NCI-H1436 treated with DMSO at 0.1 percent for 48 hours (cell line): ENCODE measurements around the gene CRYBA2.

ENCODE experiments used
- DNase-seq: peaks from one replicate; lab custom pipeline; 2025; lab: John Stamatoyannopoulos, UW

The CRYBA2 gene

DNA sequence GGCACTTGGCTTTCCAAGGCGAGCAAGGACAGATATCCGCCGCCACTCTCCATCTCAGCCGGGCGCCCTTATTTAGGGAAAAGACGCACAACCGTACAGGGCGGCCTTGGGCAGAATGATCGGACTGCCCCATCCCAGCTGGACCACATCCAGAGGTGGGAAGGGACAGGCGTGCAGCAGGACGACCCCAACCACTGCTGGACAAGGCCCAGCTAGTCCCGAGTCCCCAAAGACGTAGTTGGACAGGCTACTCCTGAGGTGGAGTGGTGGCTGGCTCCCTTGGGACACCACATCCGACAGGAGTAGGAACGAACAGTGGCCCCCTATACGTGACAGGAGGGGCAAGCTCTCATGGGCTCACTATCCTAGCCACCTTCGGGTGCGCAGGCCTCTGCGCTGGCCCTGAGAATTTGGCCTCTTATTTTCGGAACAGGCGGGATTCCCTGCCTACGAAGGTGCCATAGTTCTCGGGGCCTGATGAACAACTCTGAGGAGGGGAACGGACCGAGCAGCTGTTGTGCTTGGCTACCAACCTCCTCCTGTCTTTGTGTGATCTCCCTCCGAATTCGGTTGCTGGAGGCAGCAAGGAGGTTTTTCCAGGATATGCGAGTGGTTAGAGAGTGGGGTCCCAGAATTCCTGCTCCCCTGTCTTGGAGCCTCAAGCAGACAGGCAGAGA, 10.5 kb downstream of the CRYBA2 start:
- DNase-seq: no peak

GRCh38 chr2:218981881-218982585, 11.2 kb downstream of the CRYBA2 start:
- DNase-seq: no peak

DNA sequence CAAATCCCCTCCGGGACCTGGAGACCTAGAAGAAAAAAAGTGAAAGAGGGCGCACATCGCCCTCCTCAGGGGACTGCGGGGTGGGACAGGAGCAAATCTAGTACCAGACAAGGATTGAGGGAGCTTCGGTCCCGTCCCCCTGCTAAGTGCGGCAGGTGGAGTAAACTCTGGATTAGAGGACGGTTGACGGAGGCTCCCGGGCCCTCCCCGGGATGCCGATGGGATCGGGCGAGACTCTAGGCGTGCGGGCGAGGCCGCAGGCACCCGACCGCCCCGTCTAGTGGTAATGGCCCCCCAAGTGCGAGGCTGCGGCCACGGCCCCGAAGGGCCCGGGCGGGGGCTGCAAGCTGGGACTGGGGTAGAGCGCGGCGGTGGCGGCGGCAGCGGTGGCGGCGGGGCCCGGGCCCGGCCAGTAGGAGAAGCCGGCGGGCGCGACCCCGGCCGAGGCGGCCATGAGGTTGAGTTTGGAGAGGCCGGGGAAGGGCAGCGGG, 11.8 kb downstream of the CRYBA2 start:
- DNase-seq: no peak

GRCh38 chr2:218980735-218981389, 12.4 kb downstream of the CRYBA2 start:
- DNase-seq: no peak

GRCh38 chr2:218979846-218980734, 13.1 kb downstream of the CRYBA2 start:
- peak; percentile 49 for DNase-seq

GRCh38 chr2:218975060-218975777, 18.0 kb downstream of the CRYBA2 start:
- DNase-seq: no peak

DNA sequence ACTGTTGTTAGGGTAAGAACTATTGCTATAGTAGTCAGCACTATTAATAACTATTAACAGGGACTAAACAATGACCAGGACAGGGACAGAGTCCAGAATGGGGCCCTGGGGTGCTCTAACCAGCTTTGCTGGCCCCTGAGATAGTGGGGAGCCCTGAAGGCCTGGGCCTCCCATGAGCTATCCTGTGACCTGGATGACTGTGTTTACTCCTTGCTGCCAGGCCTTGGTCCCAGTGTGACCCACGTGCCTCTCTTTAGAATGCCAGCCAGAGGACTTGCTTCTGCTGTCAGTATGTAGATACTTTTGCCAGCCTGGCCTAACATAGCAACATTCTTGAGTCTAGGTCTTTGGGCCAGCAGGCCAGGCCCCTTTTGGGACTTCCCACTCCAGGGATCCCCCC, 22.3 kb downstream of the CRYBA2 start:
- no peak for DNase-seq

DNA sequence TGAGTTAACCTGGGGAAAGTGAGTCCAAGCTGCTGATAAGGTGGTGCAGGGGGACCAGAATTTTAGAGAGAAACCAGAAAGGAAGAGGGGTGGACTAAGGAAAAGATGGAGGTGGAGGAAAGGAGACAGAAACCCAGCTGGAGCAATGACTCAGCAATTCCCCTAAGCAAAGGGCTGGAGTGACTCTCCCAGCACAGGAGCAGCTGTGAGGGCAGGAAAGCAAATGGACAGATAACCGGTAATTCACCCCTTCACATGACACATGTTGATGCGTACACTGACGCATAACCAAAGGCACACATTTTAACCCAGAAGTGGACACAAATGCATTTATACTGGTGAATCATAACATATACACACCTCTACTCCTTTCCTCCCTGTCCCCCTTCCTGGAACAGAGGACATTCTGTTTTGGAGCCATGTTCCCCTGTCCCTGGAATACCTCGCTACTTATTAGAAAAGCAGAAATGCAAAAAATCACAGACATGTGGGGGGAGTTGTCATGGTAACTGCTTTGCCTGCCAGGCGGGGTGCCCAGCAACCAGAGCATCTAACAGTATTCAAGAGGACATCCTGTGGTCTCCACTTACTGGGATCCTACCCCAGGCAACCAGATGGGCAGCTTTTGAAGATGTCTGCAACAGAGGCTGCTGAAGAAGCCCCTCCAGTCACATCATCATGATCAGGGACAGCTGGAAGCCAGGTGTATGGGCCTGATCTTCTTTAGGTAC, 29.0 kb downstream of the CRYBA2 start:
- DNase-seq: no peak

GRCh38 chr2:218963601-218964000, 29.6 kb downstream of the CRYBA2 start:
- no peak for DNase-seq

DNA sequence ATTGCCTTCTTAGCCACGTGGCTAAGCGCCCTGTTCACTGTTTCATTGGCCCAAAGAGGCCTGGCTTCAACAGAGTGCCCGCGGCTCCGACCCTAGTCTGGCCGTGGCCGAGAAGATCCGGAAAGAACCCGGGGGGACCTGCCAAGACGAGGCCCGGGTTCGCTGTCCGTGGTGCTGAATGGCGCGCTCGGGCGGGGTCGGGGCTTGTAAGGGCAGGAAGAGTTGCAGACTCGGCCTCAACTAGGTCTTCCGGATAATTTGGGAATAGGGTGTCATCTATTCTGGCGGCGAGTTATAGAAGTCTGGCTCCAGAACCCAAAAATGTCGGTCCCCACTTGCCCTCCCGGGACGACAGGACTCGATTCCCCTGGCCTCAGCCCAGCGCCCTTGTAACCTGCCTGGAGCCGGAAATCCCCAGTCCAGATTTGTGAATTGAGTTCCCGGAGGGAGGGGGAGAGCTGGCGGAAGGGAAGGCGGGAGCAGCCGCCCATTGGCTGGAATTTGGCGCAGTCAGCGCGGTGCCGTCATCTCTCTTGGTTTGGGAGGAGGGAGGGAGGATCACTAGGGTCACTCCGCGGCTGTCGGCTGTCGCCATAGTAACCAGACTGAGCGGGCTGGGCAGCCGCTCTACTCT, 30.2 kb downstream of the CRYBA2 start:
- peak; percentile 78 for DNase-seq

- no peak for DNase-seq
Observed at GRCh38 chr2:218961651-218962570, 31.3 kb downstream of the CRYBA2 start.

DNA sequence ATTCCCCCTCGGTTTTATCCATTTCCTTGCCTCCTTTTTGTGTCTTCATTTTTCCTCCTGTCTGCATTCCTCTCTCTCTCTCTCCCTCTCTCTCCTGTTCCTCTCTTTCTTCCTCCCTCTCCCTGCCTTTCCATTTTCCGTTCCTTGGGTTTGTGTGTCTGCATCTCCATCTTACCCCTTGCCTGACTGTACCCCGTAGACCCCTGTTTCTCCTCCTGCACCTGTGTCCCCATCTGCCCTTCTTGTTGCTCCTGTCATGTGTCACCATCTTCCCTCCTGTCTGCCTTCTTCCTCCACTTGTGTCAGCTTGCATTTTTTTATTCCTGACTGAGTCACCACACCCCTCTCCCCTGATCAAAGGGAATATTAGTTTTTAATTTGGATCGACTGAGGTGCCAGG, 32.0 kb downstream of the CRYBA2 start:
- DNase-seq: no peak

DNA sequence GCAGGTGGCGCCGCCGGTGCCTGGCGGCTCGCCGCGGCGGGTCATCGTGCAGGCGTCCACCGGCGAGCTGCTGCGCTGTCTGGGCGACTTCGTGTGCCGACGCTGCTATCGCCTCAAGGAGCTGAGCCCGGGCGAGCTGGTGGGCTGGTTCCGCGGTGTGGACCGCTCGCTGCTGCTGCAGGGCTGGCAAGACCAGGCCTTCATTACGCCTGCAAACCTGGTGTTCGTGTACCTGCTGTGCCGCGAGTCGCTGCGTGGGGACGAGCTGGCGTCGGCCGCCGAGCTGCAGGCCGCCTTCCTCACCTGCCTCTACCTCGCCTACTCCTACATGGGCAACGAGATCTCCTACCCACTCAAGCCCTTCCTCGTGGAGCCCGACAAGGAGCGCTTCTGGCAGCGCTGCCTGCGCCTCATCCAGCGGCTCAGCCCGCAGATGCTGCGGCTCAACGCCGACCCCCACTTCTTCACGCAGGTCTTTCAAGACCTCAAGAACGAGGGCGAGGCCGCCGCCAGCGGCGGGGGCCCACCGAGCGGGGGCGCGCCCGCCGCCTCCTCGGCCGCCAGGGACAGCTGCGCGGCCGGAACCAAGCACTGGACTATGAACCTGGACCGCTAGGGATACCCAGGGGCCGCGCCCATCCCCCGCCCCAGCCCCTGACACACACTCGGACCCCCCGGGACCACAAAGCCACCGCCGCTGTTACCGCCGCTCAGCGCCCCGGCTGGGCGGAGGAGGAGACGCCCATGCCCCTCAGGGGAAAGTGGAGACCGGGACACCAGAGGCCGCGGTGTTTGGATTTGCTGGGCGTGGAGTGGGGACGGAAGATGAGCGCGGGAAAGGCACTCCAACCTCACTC, 32.7 kb downstream of the CRYBA2 start:
- no peak for DNase-seq

- DNase-seq: no peak
Observed at GRCh38 chr2:218959761-218960308, 33.4 kb downstream of the CRYBA2 start.

GRCh38 chr2:218959141-218959731, 34.0 kb downstream of the CRYBA2 start, which contains the start of gene CDK5R2:
Gene CDK5R2, plus strand, starts transcription at chr2:218959666. Its CDS starts 155 bp downstream, at chr2:218959821.
- peak; percentile 65 for DNase-seq

DNA sequence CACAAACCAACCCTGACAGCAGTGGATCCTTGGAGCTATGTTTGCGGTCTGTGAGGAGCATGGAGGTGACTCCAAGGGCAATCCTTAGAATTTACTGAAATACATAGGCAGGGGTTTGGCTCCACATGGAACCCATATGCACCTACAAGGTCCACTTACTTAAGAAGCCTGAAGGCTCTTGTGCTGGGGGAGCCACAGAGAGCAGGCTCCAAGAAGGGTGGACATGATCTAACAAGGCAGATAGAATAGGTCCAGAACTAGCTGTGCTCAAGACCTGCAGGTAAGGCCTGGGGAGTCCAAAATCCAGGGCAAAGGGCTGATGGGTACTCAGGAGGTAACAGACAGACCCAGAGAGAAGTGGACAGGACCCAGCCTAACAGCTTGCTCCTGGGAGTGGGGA, 34.9 kb downstream of the CRYBA2 start:
- DNase-seq: no peak

DNA sequence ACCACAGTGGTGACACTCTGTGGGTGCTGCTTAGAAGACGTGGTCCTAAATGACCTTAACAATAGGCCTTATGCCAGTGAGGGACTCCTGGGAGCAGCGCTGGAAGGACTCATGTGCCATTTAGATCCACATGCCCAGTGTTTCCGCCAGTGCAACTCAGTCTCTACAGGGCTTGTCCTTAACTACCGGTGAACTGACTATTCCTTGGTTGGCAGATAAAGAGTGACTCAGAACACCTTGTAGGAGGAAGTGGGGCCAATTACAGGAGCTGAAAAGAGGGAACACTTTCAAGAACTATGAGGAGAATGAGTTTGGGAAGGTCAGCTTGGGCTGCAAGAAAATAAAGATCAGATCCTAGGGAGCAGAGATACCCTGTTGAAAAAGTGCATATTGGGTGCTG, 35.6 kb downstream of the CRYBA2 start:
- no peak for DNase-seq
